Sciatic nerve (tissue), 2 donors: ENCODE results near the gene PRC1. TPM values are rescaled to one million over a fixed set of nuclear protein-coding genes. Genes with fewer than 3 reads are reported as not detected.
A peak's percentile ranks its signal among the peaks of the same experiment; 100 is the strongest.
"Not testable (repeated sequence)": the region's sequence is repeated elsewhere in the genome, so short reads cannot be mapped to it uniquely, and the experiment has no call there.

Experiments used
- ATAC-seq: fragments of 200-7000 bp; cut with Tn5 transposase; one replicate; pipeline ENCODE4 v1.9.1; 2020; ENCODE audit warnings: mild to moderate bottlenecking, moderate library complexity
- DNase-seq: peaks from one replicate; pipeline ENCODE4 v3.0.0-alpha.2; 2020; ENCODE audit warnings: low spot score
- intact Hi-C: fragments of 100-400 bp; cut with DNase I; formaldehyde crosslinking; loops from one replicate; pipeline ENCODE4 v1.14.2; 2022
- total RNA-seq: library from RNA; stranded (reverse); fragmentation: NEBNext Ultra II Directional; extraction: Animal tissue kit (Norgen Biotek cat#: 25700); gene quantifications from one replicate; pipeline ENCODE4 v1.2.1, GENCODE V29; 2021
- donor health status: DM: no; HTN: no; CAD: no.
- donor health status: DM: no; HTN: no; CAD: no.

The PRC1 gene, protein sequence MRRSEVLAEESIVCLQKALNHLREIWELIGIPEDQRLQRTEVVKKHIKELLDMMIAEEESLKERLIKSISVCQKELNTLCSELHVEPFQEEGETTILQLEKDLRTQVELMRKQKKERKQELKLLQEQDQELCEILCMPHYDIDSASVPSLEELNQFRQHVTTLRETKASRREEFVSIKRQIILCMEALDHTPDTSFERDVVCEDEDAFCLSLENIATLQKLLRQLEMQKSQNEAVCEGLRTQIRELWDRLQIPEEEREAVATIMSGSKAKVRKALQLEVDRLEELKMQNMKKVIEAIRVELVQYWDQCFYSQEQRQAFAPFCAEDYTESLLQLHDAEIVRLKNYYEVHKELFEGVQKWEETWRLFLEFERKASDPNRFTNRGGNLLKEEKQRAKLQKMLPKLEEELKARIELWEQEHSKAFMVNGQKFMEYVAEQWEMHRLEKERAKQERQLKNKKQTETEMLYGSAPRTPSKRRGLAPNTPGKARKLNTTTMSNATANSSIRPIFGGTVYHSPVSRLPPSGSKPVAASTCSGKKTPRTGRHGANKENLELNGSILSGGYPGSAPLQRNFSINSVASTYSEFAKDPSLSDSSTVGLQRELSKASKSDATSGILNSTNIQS
- 5.7 TPM for total RNA-seq

DNA sequence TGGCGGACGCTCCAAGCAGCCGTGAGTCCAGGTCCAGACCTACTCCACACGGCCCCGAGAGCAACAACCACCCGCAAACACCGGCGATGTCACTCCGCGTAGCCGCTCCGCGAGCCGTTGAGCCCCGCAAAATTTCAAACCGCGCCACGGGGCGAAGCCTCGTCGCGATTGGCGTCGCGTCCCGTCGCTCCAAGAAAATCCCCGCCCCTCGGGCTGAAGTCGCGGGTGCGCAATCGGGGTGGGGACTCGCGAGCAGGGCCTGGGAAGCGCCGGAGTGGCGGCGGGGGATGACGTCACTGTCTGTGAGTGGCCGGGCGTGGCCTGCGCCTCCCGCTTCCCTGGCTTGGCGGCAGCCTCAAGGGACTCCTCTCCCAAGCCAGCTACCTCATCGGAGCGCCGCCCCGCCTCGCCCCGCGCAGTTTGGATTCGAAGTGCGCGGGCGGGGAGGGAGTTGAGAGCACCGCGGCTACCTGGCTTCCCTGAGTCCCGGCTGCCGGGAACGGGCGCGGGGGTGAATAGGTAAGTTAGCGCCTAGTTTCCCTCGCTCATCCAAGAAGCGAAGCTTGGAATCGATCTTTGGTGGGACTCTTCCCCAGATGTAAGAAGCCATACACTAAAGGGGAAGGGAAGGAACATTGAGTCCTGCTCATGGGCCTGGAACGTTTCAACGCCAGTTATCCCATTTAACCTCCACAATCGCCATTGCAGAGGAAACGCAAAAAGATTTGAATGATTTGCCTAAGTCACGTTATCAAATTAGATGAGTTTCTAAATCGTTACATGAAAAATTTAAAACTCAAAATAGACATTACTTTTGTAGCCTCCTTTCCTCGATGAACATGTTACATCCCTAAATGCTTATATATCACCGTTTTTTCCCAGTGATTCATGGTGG, at the start of gene PRC1:
Gene PRC1 (minus strand): TSS at position 119 of the 895 bp plus-strand sequence. CDS start 118 bp downstream, at position 1.
- ATAC-seq (peak; percentile 100), DNase-seq (peak; percentile 99)
- intact Hi-C loops, result no loop called here

DNA sequence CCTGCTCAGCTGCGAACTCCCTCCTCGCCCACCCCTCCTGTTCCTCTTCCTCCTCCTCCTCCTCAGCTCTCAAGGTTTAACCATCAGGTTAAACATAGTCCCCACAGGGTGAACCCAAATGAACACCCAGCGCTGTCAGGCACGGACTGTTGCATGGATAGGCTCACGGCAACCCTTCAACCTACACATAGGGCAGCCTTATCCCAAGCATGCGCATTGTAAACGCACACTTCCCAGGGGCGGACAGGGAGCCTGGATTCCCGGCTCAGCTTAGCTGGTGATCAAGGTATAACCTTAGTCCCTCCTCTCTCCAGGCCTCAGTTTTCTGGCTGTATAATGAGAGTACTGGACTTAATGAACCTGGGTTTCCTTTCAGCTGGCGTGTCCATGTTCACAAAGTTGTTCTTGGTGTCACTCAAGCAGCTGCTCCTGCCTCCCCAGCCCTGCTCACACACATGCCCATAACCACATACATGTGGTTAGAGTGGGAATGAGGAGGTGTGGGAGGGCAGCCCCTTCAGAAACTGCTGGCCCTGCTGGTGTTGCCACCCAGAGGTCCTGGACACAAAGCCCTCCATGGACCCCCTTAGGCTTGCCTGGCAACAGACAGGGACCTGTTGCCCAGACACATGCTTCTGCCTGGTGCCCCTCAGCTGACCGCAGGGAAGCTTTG, 49.0 kb upstream of the PRC1 start:
- ATAC-seq (no peak), DNase-seq (no peak)
- intact Hi-C loops, result no loop called here

DNA sequence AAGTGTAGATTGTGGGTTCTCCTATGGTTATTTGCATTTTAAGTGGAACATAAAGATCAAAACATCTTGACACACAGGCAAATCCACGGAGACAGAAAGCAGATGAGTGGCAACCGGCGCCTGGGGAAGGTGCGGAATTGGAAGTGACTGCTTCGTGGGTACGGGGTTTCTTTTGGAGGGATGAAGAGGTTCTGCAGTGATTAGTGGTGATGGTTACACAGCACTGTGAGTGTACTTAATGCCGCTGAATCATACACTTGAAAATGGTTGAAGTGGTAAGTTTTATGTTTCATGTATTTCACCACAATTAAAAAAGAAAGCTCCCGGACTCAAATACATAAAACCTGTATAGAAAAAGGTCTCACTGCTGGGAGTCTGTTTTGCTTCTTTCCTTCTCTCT, 46.5 kb upstream of the PRC1 start:
- ATAC-seq (no peak), DNase-seq (no peak)
- intact Hi-C loops, result no loop called here

DNA sequence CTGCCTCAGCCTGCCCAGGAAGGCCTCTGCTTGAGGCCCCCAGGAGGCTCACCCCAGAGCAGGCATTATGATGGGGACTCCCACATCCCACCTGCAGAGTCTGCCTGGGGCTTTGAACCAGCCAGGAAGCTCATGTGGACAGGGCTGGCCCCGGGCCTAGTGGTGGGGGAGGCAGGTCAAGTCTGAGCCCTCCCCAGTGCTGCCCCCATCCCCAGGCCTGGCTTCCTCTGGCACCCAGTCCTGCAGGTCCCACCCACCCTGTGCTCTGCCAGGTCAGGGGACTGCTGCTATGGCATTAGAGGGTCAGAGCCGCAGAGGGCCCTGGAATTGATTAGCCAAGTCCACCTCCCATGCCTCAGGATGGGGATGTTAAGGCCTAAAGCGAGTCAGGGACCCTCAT, 45.7 kb upstream of the PRC1 start:
- ATAC-seq (peak; percentile 10), DNase-seq (no peak)
- intact Hi-C loops, result no loop called here

DNA sequence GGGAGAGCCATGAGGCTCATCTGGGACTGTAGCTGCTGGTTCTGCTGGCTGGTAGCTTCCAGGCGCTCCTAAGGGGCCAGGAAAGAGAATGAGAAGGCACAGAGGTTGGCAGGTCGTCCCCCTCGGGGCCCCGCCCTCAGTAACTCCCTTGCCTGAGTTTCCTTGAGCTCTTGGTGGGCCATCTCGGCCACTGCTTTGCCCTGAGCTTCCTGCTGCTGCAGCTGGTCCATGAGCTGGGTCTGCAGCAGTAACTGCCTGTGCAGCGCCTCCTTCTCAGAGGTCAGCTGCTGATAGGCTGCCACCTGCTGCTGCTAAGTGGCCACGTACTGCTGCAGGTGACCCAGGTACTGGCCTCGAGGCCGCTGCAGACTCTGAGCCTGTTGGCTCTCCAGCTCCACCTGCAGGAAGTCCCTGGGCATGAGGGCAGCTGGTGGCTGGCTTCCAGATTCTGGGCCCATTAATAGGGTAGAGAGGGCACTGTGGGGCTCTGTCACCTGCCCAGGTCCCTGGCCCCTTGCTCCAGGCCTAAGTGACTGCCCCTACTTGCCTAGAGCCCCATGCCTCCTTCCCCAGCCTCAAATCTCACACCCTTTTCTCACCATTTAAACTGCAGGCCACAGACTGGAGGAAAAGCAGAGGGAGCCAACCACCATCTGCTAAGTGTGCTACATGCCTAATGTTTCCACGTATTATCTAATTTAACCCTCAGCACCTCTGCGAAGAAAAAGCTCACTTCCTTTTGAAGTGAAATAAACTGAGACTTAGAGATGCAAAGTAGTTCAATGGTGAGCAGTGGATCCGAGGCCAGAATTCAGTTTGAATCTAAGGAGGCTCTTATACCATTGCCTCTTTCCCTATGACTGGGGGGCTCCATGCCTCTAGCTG, 38.8 kb upstream of the PRC1 start:
- DNase-seq (no peak), ATAC-seq (no peak)
- intact Hi-C loops, result no loop called here

DNA sequence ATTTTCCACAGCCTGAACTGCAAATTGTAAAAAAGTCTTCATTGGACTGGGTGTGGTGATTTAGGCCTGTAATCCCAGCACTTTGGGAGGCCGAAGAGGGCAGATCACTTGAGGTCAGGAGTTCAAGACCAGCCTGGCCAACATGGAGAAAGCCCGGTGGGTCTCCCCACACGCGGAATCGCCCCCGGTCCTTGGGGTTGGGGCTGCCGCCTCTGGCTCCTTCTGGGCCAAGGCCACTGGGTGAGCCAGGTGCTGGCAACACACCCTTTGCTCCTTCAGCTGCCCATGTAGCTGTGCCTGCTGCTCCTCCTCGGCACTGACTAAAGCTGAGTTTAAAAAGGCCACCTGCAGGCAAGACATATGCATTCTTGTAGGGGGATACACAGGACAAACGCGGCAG, 37.5 kb upstream of the PRC1 start:
- ATAC-seq (no peak), DNase-seq (no peak)
- intact Hi-C loops, result no loop called here

DNA sequence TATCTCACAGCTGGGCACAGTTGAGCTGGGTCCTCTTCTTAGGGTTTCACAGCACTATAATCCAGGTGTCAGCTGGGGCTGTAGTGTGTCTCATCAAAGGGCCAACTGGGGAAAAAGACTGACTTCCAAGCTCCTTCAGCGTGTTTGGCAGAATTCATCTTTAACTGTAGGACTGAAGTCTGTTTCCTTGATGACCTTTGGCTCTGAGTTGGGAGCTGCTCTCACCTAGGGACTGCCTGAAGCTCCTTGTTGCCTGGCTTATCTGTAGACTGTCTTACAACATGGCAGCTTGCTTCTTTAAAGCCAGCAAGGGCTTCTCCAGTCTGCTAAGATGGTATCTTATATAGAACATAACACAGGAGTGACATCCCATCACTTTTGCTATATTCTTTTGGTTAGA, 33.3 kb upstream of the PRC1 start:
- ATAC-seq (no peak), DNase-seq (no peak)
- intact Hi-C loops, result no loop called here

DNA sequence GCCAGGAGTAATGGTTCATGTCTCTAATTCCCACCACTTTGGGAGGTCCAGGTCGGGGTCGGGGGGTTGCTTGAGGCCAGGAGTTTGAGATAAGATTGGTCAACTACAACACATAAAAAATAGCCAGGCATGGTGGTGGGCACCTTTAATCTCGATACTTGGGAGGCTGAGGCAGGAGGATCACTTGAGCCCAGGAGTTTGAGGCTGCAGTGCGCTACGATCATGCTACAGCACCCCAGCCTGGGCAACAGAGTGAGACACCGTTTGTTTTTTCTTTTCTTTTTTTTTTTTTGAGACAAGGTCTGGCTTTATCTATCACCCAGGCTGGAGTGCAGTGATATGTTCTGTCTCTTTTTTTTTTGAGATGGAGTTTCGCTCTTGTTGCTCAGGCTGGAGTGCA, 29.4 kb upstream of the PRC1 start:
- DNase-seq (no peak), ATAC-seq (no peak)
- intact Hi-C loops, result no loop called here

DNA sequence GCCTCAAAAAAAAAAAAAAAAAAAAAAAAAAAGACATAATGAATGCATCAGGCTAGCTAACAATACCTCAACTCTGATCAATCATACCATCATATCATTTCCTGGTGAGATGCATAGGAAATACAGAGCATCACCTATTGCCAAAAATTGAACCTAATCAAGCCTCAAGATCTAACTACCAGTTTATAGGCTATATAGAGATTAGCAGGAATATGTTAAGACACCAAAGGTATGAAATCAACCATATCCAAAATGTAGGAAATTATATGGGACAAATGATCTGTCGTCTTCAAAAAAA, 28.4 kb upstream of the PRC1 start:
- DNase-seq (no peak), ATAC-seq (no peak)
- intact Hi-C loops, result no loop called here

DNA sequence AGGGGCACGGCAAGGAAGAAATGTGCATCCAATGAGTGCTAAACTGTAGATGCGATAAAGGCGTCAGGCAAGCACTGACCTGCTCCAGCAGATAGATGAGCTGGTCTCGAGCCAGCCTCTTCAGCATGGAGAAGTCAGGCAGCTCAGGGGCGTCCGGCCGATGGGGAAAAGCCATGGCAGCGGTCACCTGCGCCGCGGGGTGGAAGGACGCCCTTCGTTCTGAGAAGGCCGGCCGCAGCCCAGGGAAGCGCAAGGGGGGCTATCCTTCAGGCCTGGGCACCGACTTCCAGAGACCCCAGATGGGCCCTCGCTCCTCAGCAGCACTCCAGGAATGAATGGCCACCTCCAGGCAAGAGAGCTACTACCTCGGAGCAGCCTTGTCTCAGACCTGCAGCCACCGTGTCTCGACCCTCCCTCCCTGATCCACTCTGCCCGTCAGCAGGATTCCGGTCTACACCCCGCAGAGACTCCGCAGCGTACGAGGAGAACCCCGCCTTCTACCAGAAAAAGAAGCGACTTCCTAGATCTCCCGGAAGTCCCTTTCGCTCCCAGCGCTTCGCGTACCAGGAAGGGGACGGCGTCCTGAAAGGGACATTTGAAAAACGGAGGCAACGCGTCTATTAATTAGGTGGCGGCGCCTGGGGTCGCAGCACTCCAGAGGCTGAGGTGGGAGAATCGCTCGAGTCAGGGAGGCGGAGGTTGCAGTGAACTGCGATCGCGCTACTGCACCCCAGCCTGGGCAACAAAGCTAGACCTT, 27.9 kb upstream of the PRC1 start, which contains the start of gene VPS33B:
Gene VPS33B (minus strand): TSS at position 520 of the 757 bp plus-strand sequence. CDS start 345 bp downstream, at position 175.
- ATAC-seq (peak; percentile 95), DNase-seq (peak; percentile 89)
- intact Hi-C loops, result no loop called here

DNA sequence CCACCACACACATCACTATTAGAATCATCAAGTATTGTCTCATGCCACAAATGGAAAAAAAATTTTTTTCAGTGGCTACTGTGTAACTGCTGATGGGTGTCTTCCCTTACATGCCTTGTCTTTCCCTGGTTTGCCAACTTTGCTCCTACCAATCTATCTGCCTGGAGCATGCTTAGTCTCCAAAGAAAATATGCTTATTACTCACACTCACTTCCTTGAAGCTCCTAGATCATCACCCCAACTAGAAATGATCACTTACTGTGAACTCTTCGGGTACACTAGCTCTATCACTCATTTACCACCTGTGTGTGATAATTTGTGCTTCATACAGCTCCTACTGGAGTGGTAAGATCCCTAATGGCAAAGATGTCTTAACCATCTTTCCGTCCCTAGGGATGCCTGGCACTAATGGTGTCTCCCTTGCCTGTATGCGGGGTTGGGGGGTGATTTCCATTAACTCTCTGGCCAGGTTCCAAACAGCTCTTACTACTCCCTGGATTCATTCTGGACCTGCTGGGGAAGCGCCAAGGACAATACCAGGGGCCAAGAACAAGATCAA, 27.3 kb upstream of the PRC1 start:
- DNase-seq, result no peak
- ATAC-seq, result no peak
- intact Hi-C loops, result no loop called here

DNA sequence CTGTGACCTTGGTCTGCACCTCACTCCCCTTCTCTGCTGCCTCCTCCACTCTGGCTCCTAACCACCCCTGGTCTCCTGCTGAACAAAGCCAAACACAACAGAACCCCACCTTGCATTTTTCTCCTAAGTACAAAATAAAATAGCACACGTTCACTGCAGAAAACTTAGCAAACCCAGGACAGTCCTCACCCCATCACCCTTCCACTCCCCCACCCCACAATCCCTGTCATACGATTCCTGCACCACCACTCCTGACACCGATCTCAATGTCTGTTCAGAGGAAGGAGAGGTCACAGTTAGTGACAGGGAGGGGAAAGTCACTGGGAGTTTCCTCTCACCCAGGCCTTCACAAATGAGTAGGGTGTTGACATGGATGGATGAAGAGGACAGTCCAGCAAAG, 23.8 kb upstream of the PRC1 start:
- ATAC-seq (no peak), DNase-seq (no peak)
- intact Hi-C loops, result no loop called here

DNA sequence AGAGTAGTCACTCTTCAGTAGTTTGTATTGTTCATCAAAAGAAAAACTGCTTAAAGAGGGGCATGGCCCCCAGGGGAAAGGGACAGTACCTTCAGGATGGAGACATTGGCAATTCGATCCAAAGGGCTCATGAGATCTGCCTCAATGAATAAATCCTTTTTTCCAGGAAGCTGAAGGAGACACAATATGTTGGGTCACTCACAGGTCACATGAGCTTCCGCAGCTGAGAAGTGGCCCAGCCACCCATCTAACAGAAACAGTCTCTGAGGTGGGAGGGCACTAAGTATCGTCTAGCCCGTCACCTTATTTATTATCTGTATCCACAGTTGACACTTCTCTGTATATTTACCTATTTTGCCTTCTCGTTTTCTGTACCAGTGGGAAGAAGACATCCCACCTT, 23.4 kb upstream of the PRC1 start:
- DNase-seq (no peak), ATAC-seq (no peak)
- intact Hi-C loops, result no loop called here

DNA sequence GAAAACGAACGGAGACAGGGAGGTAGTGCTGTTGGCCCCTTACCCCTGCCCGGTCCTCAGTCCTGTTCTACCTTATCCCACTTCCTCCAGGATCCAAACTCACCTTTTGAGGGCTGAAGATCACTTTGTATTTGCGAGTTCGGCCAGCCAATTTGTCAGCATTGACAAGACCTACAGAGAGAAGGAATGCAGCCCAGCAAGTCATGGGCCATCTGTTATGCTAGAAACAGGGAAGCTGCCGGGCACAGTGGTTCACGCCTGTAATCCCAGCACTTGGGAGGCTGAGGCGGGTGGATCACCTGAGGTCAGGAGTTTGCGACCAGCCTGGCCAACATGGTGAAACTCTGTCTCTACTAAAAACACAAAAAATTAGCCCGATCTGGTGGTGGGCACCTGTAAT, 19.4 kb upstream of the PRC1 start:
- DNase-seq, intact Hi-C loops, ATAC-seq: not testable (repeated sequence)

DNA sequence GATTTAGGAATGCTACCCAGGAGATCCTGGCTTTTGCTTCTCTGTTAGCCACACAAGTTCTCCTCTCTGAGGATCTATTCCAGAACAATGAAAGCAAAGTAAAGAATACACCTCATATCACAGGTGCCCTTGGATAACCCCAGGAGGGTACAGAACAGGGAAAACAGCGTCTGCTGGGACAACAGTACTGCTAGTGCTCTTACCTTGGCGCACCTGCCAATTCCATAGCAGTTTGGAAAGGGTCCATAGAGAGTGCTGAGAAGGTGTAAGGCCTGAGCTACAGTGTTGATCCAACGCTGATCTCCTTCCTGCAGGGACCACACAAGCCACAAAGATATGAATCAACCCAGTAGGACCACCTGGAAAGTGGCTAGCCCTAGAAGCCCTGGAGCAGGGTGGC, 12.9 kb upstream of the PRC1 start:
- ATAC-seq (no peak), DNase-seq (no peak)
- intact Hi-C loops, result no loop called here

DNA sequence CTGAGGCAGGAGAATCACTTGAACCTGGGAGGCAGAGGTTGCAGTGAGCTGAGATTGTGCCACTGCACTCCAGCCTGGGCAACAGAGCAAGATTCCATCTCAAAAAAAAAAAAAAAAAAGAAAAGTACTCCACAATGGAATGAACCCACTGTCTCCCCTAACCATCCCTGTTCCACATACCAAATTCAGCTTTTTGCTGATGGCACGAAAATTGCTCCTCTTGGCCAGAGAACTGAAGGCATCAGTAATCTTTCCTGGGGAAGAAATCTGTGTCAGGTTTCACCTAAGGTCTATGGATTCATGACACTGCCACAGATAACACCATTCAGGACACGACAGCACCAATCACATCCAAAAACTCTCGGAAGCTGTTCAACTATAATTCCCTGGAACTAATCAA, 6.9 kb upstream of the PRC1 start:
- DNase-seq (no peak), ATAC-seq (no peak)
- intact Hi-C loops, result no loop called here

DNA sequence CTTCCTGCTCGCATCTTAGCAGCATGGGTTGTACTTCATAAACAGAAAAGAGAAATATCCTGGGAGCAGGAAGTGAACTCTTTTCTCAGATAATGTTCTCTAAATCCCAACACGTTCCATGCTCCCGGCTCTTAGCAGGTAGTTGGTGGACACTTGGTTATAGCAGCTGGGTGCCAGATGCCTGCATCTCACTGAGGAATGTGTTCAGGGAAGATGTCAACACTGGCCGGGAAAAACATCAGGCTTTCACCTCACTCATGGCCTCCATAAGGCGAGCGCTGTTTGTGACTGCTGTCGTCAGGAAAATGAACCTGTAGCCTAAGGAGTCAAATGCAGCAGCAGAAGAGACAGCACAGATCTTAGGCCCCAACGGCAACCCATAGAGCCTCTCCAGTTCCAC, 4.4 kb upstream of the PRC1 start:
- intact Hi-C loops, result no loop called here
- DNase-seq (no peak), ATAC-seq (no peak)

DNA sequence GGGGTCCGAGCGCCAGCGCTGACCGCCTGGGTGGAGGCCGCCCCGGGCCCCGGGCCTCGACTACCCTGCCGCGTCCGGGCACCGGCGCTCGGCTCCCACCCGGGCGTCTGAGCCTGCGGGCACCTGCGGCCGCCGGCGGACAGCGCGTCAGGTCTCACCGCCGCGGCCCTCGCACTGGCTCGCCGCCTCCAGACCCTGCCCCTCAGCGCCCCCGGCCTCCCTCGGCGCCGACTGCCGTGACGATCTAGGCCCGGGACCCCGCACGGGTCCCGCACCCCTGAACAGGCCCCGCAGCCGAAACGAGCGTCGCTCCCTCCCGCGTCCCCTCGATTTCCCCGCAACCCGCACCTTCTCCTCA, 297 bp downstream of the PRC1 start:
- ATAC-seq, result no peak
- intact Hi-C loops, result no loop called here
- peak; percentile 60 for DNase-seq
